GM12878 (cell line): ENCODE measurements around the gene ADGRG7. TPM values are rescaled to one million over a fixed set of nuclear protein-coding genes. Genes with fewer than 3 reads are reported as not detected.

Source experiments
- ATAC-seq: fragments of 200-7000 bp; cut with Tn5 transposase; 3 replicates; pipeline ENCODE4 v1.9.1; 2020; ENCODE audit warnings: mild to moderate bottlenecking, moderate library complexity
- BruUV-seq: library from RNA; stranded (reverse); fragments of 400-500 nt; replicated peaks from 2 replicates; lab custom pipeline; 2021; lab: Mats Ljungman, UMichigan
- CTCF ChIA-PET: fragments of 300-600 bp; sonication (Branson Sonifier 250); formaldehyde crosslinking; extraction: SDS; loops from one replicate; lab custom pipeline; 2021; ENCODE audit warnings: inconsistent platforms; lab: Yijun Ruan, JAX
- POLR2A ChIA-PET: fragments of 350-600 bp; formaldehyde crosslinking; extraction: SDS; loops from one replicate; lab custom pipeline; 2021; ENCODE audit warnings: inconsistent platforms; lab: Charles Lee
- RAD21 ChIA-PET: fragments of 300-600 bp; sonication (Branson Sonifier 250); formaldehyde crosslinking; loops from one replicate; lab custom pipeline; 2023; ENCODE audit warnings: antibody characterized with exemption; ENCODE audit not compliant: unreplicated experiment; lab: Charles Lee
- SMC1A ChIA-PET: fragments of 300-600 bp; sonication (Branson Sonifier 250); formaldehyde crosslinking; loops from one replicate; lab custom pipeline; 2023; ENCODE audit not compliant: unreplicated experiment, uncharacterized antibody; lab: Charles Lee
- DNase-seq: peaks from one replicate; pipeline ENCODE4 v3.0.0-alpha.2; 2011; ENCODE audit warnings: low read depth, low spot score
- FAIRE-seq: peaks from 3 replicates; lab custom pipeline; 2011; peaks lifted over from hg19 to GRCh38; lab: Jason Lieb, UNC
- H2AFZ ChIP-seq: 2 replicates; pipeline ENCODE4 v1.6.0; 2011; ENCODE audit warnings: low read depth, low read length, control low read depth; ENCODE audit not compliant: control insufficient read depth
- H3K27ac ChIP-seq: 2 replicates; pipeline ENCODE4 v1.5.1; 2011; ENCODE audit warnings: control low read depth; ENCODE audit not compliant: control insufficient read depth, insufficient read depth
- H3K27me3 ChIP-seq, 2 experiments: replicated peaks in 1 of 2; 2 replicates each; pipeline versions ENCODE4 v1.6.0 to v1.6.1; 2011; ENCODE audit warnings: low read length in 1 of 2; ENCODE audit not compliant: control insufficient read depth in 2 of 2, insufficient read depth in 2 of 2
- H3K36me3 ChIP-seq, 2 experiments: 2 replicates each; pipeline ENCODE4 v1.5.1; 2011; ENCODE audit warnings: low read length in 1 of 2; ENCODE audit not compliant: control insufficient read depth in 2 of 2, insufficient read depth in 2 of 2
- H3K4me1 ChIP-seq: 2 replicates; pipeline ENCODE4 v1.6.1; 2011; ENCODE audit warnings: mild to moderate bottlenecking, low read length, moderate library complexity, mixed read lengths; ENCODE audit not compliant: control insufficient read depth, insufficient read depth
- H3K4me2 ChIP-seq: 2 replicates; pipeline ENCODE4 v1.6.0; 2011; ENCODE audit warnings: control low read depth; ENCODE audit not compliant: control insufficient read depth, insufficient read depth
- H3K4me3 ChIP-seq: fragments of 200-600 bp; sonication (generic); 2 replicates; pipeline ENCODE4 v1.5.1; 2016
- H3K79me2 ChIP-seq: 2 replicates; pipeline ENCODE4 v1.6.0; 2011; ENCODE audit warnings: low read length; ENCODE audit not compliant: control insufficient read depth, insufficient read depth
- H3K9ac ChIP-seq: 2 replicates; pipeline ENCODE4 v1.8.0; 2011; ENCODE audit warnings: low read length, control low read depth, mixed read lengths; ENCODE audit not compliant: control insufficient read depth, insufficient read depth
- H3K9me3 ChIP-seq: replicated peaks from 3 replicates; pipeline ENCODE4 v1.5.1; 2011; ENCODE audit warnings: mild to moderate bottlenecking, low read length; ENCODE audit not compliant: control insufficient read depth, insufficient read depth
- H4K20me1 ChIP-seq: 2 replicates; pipeline ENCODE4 v1.6.0; 2011; ENCODE audit not compliant: control insufficient read depth, insufficient read depth
- EZH2 ChIP-seq: IDR thresholded peaks from 2 replicates; pipeline ENCODE4 v1.6.1; 2012; ENCODE audit warnings: low read depth, mild to moderate bottlenecking, control low read depth, inconsistent platforms, low read length, borderline replicate concordance; ENCODE audit not compliant: control insufficient read depth
- IKZF2 ChIP-seq, 2 experiments: fragments of 450-650 bp; IDR thresholded peaks; 2 replicates each; pipeline ENCODE4 v1.6.1; 2017; ENCODE audit warnings: mild to moderate bottlenecking in 2 of 2, moderate library complexity in 2 of 2
- POLR2AphosphoS5 ChIP-seq: IDR thresholded peaks from 2 replicates; pipeline ENCODE4 v1.6.1; 2011; ENCODE audit warnings: mild to moderate bottlenecking, low read length, inconsistent platforms
- SIN3A ChIP-seq: IDR thresholded peaks from 2 replicates; pipeline ENCODE4 v1.6.1; 2012; ENCODE audit warnings: low read depth, low read length, improper control_type of control experiment
- USF2 ChIP-seq: IDR thresholded peaks from 2 replicates; pipeline ENCODE4 v1.6.1; 2011; ENCODE audit warnings: low read depth, low read length, improper control_type of control experiment, borderline replicate concordance
- WGBS: methylation state at CpG from one replicate; pipeline ENCODE4 v1.1.6; 2016; ENCODE audit warnings: low lambda C conversion rate; ENCODE audit not compliant: insufficient replicate concordance, insufficient coverage; ENCODE audit errors: missing lambda C conversion rate; 5-methylcytosine and 5-hydroxymethylcytosine counted together
- in situ Hi-C: fragments of 300-500 bp; cut with MboI; formaldehyde crosslinking; loops from 9 replicates; pipeline ENCODE4 v1.14.3; 2018; ENCODE audit warnings: mixed read lengths
- intact Hi-C: fragments of 100-400 bp; cut with micrococcal nuclease; formaldehyde crosslinking; loops from one replicate; pipeline ENCODE4 v1.14.2; 2022; ENCODE audit not compliant: unreplicated experiment
- polyA plus RNA-seq, 11 experiments: library from polyadenylated mRNA; depleted of rRNA in 4 of 11; unstranded in 6 of 11; stranded (reverse) in 5 of 11; fragments of >200 nt; fragmentation: Nextera tagmentation in 4 of 11; fragmentation: Illumina TruSeq in 1 of 11; extraction: Ambion mirVana in 4 of 11; extraction: Trizol in 1 of 11; gene quantifications; 1 replicate in 1 of 11; 2 replicates in 10 of 11; pipeline versions ENCODE4 v1.2.1 to v1.2.3, GENCODE V29; 2011 to 2016; ENCODE audit warnings: inconsistent platforms in 2 of 11, missing spikeins in 2 of 11, low read depth in 1 of 11
- total RNA-seq, 4 experiments: library from RNA; depleted of rRNA in 3 of 4; stranded (reverse); fragments of >200 nt in 3 of 4; fragmentation: Illumina TruSeq in 1 of 4; extraction: Trizol in 1 of 4; gene quantifications; 2 replicates each; pipeline versions ENCODE4 v1.2.1 to v1.2.3, GENCODE V29; 2013 to 2021

Gene ADGRG7
- total and polyA plus RNA-seq, 10 of the 15 experiments (the other 5 are each of a cell fraction or from before 2014, with no cell fraction given) = 0.02 to 0.21 (median 0.14) TPM; not detected in 7

GRCh38 chr3:100637197-100637631, 27.8 kb downstream of the ADGRG7 start:
- H3K4me3 ChIP-seq = no peak overlapping the region
- ChIA-PET SMC1A (interaction anchor here (0.8 to 6.4 kb wide), 8 partner anchors 11 to 236 kb away, joined by 3 to 145 read pairs (median 6); partner anchors contain the start of genes LNP1 and TOMM70), POLR2A (no interaction called here), CTCF (interaction anchor here (0.6 to 5.9 kb wide), 8 partner anchors 11 to 988 kb away, joined by 3 to 54 read pairs (median 3); no protein-coding TSS in a partner anchor), RAD21 (interaction anchor here (0.8 to 5.1 kb wide), 4 partner anchors 34 to 173 kb away, joined by 3 to 134 read pairs (median 14); no protein-coding TSS in a partner anchor)
- no peaks in the 10 kb centered on the region for H3K36me3 ChIP-seq
- H4K20me1 ChIP-seq = no peaks in the 10 kb centered on the region
- no peak for TF ChIP-seq POLR2AphosphoS5
- no peak for TF ChIP-seq USF2
- no peak for TF ChIP-seq EZH2
- no peak for TF ChIP-seq IKZF2 (IDR thresholded peaks at IDR 0.05)
- TF ChIP-seq SIN3A = no peak
- intact Hi-C loops = no loop called here
- no peak overlapping the region for H3K9ac ChIP-seq
- H3K79me2 ChIP-seq = no peaks in the 10 kb centered on the region
- H3K4me2 ChIP-seq = no peak overlapping the region
- BruUV-seq = no TSS peak
- no peak overlapping the region for H2AFZ ChIP-seq
- no peak overlapping the region for H3K27ac ChIP-seq
- no peak for DNase-seq
- WGBS = 47% methylated on average over 1 of the region's 1 CpG
- H3K4me1 ChIP-seq = no peaks in the 10 kb centered on the region
- no peak for FAIRE-seq
- no peaks in the 10 kb centered on the region; the same call in 2 of the 3 replicates for H3K9me3 ChIP-seq
- no peak for ATAC-seq
- in situ Hi-C loops = no loop called here
- no peaks in the 10 kb centered on the region for H3K27me3 ChIP-seq
